ENCODE results near the gene GALNT7.
"Not testable (repeated sequence)": the region's sequence is repeated elsewhere in the genome, so short reads cannot be mapped to it uniquely, and the experiment has no call there.

GALNT7 gene

GRCh38 chr4:173168396-173169177 lies at the start of gene GALNT7:
Gene GALNT7, plus strand, starts transcription at chr4:173168811. Its CDS starts 25 bp downstream, at chr4:173168836.
- DNase-seq, result peak; percentile 21 to 42 (median 37)

GRCh38 chr4:173118819-173119218 lies 49.8 kb upstream of the GALNT7 start:
- DNase-seq, result not testable (repeated sequence)

GRCh38 chr4:173119818-173120217 lies 48.8 kb upstream of the GALNT7 start:
- no peak for DNase-seq

- no peak for DNase-seq
Measured at GRCh38 chr4:173121076-173121561, 47.5 kb upstream of the GALNT7 start.

GRCh38 chr4:173124209-173124865 lies 44.3 kb upstream of the GALNT7 start:
- no peak for DNase-seq

- DNase-seq, result no peak
Measured at GRCh38 chr4:173125216-173125812, 43.3 kb upstream of the GALNT7 start.

- DNase-seq, result no peak
Measured at GRCh38 chr4:173128199-173128890, 40.3 kb upstream of the GALNT7 start.

- DNase-seq, result no peak
Measured at GRCh38 chr4:173130687-173131086, 37.9 kb upstream of the GALNT7 start.

- no peak for DNase-seq
Measured at GRCh38 chr4:173134426-173134825, 34.2 kb upstream of the GALNT7 start.

- DNase-seq, result no peak
Measured at GRCh38 chr4:173135241-173135847, 33.3 kb upstream of the GALNT7 start.

- no peak for DNase-seq
Measured at GRCh38 chr4:173138624-173139023, 30.0 kb upstream of the GALNT7 start.

GRCh38 chr4:173139561-173139960 lies 29.1 kb upstream of the GALNT7 start:
- DNase-seq, result no peak

GRCh38 chr4:173145131-173145530 lies 23.5 kb upstream of the GALNT7 start:
- no peak for DNase-seq

GRCh38 chr4:173146456-173146855 lies 22.2 kb upstream of the GALNT7 start:
- no peak for DNase-seq

- DNase-seq, result no peak
Measured at GRCh38 chr4:173151496-173151895, 17.1 kb upstream of the GALNT7 start.

GRCh38 chr4:173152104-173152503 lies 16.5 kb upstream of the GALNT7 start:
- no peak for DNase-seq

GRCh38 chr4:173153445-173153844 lies 15.2 kb upstream of the GALNT7 start:
- DNase-seq, result no peak

- DNase-seq, result no peak
Measured at GRCh38 chr4:173159791-173160190, 8.8 kb upstream of the GALNT7 start.

GRCh38 chr4:173160871-173161270 lies 7.7 kb upstream of the GALNT7 start:
- DNase-seq, result no peak

- DNase-seq, result no peak
Measured at GRCh38 chr4:173161311-173161710, 7.3 kb upstream of the GALNT7 start.

- no peak for DNase-seq
Measured at GRCh38 chr4:173165706-173166105, 2.9 kb upstream of the GALNT7 start.

GRCh38 chr4:173166491-173166890 lies 2.1 kb upstream of the GALNT7 start:
- DNase-seq, result no peak
